Measurements from ENCODE around the gene KDM4B. TPM values are rescaled to one million over a fixed set of nuclear protein-coding genes. Genes with fewer than 3 reads are reported as not detected.
A peak's percentile ranks its signal among the peaks of the same experiment; 100 is the strongest.

Gene KDM4B
- total RNA-seq, 2 experiments from 2014 or later, result 31.2 to 42.3 TPM

DNA sequence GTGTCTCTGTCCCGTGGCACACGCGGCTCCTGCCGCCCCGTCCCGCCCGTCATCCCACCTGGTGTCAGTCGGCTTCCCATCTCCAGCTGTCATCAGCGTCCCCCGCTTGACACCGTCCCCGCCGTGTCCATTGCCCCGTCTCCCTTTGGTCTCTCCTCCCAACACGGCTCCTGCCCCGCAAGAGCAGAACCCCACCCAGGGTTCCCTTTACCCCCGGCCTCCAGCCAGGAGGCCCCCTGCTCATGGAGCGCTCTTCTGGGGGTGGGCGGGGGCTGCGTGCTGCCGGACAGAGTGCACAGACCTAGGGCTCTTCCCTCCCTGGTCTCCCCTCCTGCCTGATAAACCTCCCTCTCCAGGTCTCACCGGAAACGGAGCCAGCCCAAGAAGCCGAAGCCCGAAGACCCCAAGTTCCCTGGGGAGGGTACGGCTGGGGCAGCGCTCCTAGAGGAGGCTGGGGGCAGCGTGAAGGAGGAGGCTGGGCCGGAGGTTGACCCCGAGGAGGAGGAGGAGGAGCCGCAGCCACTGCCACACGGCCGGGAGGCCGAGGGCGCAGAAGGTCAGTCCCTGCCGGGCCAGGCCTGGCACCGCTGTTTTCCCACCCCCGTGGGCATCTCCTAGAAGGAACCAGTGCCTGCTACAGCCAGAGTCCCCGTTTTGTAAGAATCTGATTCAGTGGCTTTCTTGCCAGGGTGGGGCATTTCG lies 150.5 kb downstream of the KDM4B start:
- Mint-ChIP-seq H3K36me3 (no peaks in the 10 kb centered on the region), H3K27me3 (no peaks in the 10 kb centered on the region), H3K9me3 (ENCODE audit: low read depth) (no peaks in the 10 kb centered on the region), H3K4me3 (no peak overlapping the region), H3K27ac (no peak overlapping the region), H3K4me1 (peaks cover 15% of the 10 kb centered on the region)
- CTCF ChIA-PET, result no interaction called here
- DNase-seq (no peak), ATAC-seq (no peak)

DNA sequence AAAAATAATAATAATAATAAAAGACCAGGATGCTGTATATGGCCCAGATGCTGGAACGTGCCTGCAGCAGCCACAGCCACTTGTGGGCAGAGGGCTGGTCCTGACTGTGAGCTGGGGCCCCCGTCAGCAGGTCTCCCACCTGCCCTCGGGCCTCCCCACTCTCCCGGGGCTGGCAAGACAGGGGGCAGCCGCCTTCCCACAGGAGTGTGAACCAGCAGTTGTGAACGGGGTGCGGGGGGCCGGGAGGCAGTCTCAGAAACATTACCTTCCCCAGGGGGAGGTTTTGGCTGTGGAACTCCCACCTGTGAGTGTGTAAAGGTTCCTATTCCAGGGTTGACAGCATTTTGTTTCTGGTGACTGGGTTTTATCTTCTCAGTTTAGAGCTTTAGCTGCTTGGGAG lies 151.4 kb downstream of the KDM4B start:
- no peak overlapping the region for H3K4me3 Mint-ChIP-seq
- no peak overlapping the region for H3K27ac Mint-ChIP-seq
- H3K36me3 Mint-ChIP-seq, result no peaks in the 10 kb centered on the region
- H3K4me1 Mint-ChIP-seq, result peaks cover 15% of the 10 kb centered on the region
- no peaks in the 10 kb centered on the region for H3K9me3 Mint-ChIP-seq (ENCODE audit: low read depth)
- no peak for ATAC-seq
- no peaks in the 10 kb centered on the region for H3K27me3 Mint-ChIP-seq
- DNase-seq, result no peak
- CTCF ChIA-PET, result no interaction called here

DNA sequence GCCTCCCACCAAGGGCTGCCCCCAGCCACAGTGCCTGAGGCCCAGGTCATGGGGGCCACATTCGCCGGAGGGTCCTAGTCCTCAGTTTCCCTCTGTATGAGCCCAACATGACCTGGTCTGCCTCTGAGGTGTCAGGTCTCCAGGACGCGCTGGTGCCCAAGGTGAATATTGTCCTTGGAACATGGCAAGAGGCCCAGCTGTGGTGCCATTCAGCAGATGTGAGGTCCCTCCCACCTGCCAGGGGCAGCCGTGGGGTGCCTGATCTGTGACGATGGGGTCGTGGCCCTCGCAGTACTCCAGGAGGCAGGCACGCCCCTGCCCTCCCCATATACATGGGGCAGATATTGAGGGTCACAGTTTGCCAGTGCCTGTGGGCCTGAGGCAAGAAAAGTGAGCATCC lies 151.9 kb downstream of the KDM4B start:
- no peaks in the 10 kb centered on the region for H3K27me3 Mint-ChIP-seq
- H3K36me3 Mint-ChIP-seq, result no peaks in the 10 kb centered on the region
- peaks cover 16% of the 10 kb centered on the region for H3K4me1 Mint-ChIP-seq
- DNase-seq (no peak), ATAC-seq (no peak)
- CTCF ChIA-PET, result no interaction called here
- no peaks in the 10 kb centered on the region for H3K9me3 Mint-ChIP-seq (ENCODE audit: low read depth)
- no peak overlapping the region for H3K4me3 Mint-ChIP-seq
- H3K27ac Mint-ChIP-seq, result peak overlapping the region; percentile 17

DNA sequence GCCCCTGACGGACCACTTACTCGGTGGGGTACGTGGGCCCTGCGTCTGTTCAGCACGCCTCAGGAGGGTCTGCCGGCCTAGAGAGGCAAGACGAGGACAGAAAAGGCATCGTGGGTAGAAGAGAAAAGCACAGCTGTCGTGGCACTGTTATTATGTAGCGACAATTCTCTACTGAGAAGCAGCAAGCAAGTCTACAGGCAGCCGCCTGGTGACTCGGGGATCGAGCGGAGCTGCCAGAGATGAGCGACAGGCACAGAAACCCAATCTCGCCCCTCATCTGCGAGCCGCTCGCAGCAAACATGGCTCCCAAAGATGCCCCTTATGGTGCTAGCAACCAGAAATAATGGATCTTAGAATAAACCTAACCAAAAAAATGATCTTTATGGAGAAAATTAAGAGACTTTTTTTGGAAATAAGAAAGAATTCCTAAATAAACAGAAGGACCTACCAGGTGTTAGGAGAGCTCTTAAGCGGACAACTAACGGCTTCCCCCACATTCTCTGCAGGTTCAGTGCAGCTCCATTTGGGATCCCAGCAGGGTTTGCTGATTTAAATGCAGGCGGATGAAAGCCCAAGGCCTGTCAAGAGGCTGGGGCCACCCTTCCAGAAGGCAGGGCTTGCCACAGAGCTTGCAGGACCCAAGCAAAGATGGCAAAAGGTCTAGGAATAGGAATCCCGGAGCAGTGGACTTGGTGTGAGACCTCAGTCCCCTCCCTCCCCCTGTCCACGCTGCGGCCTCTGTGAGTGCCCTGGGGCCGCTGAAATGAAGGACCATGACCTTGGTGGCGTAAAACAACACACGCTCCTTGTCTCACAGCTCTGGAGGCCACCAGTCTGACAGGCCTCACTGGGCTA lies 152.6 kb downstream of the KDM4B start:
- Mint-ChIP-seq H3K9me3 (ENCODE audit: low read depth) (no peaks in the 10 kb centered on the region), H3K36me3 (no peaks in the 10 kb centered on the region), H3K4me1 (peaks cover 18% of the 10 kb centered on the region), H3K27me3 (no peaks in the 10 kb centered on the region), H3K27ac (peak overlapping the region; percentile 17), H3K4me3 (no peak overlapping the region)
- DNase-seq, result no peak
- CTCF ChIA-PET, result interaction anchor here (1.3 kb wide), 1 partner anchor 73 kb away, joined by 3 read pairs; no protein-coding TSS in a partner anchor
- ATAC-seq, result no peak

DNA sequence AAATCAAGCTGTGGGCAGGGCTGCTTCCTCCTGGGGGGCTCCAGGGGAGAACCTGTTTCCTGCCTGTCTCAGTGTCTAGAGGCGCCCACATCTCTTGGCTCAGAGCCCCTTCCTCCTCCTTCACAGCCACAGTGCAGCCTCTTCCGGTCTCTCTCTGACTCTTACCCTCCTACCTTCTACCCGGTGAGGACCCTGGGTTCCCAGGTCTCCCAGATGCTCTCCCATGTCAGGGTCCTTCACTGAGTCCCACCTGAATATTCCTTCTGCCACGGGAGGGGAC lies 153.1 kb downstream of the KDM4B start:
- Mint-ChIP-seq H3K27ac (peak overlapping the region; percentile 61), H3K36me3 (no peaks in the 10 kb centered on the region), H3K9me3 (ENCODE audit: low read depth) (no peaks in the 10 kb centered on the region), H3K4me3 (no peak overlapping the region), H3K4me1 (peaks cover 18% of the 10 kb centered on the region), H3K27me3 (no peaks in the 10 kb centered on the region)
- no peak for DNase-seq
- CTCF ChIA-PET, result interaction anchor here (1.3 kb wide), 1 partner anchor 73 kb away, joined by 3 read pairs; no protein-coding TSS in a partner anchor
- no peak for ATAC-seq

DNA sequence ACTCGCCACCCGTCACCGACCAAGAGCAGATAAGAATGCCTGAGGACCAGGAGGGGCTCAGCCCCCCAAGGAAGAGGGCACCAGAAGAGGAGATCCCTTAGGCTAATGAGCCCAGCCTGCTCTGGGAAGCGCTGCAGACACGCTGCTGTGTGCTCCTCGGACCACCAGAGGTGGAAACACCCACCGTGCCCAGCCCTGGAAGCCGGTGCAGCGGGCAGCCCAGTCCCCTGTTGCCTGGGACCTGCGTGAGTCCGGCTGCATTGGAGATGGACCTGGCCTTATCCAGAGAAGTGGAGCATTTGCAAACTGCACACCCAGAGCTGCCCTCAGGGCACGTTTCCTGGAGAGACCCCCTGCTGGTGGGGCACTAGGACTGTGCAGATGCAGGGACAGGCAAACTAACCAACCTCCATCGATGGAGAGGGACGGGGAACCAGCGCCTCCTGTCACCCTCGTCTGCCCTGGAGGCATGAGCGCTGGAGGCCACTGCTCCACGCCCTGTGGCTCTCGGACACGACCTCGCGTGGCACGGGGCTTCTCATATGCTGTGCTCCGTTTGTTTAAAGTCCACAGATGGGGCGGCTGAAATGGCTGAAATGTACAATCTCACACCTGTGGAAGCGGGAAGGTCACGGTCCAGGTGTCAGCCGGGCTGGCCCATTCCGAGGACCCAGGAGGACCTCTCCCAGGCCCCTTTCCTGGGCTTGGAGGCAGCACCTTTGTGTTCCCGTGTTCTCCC lies 153.9 kb downstream of the KDM4B start:
- ATAC-seq (no peak), DNase-seq (no peak)
- H3K27me3 Mint-ChIP-seq, result no peaks in the 10 kb centered on the region
- no peaks in the 10 kb centered on the region for H3K36me3 Mint-ChIP-seq
- H3K4me1 Mint-ChIP-seq, result peaks cover 18% of the 10 kb centered on the region
- CTCF ChIA-PET, result no interaction called here
- H3K9me3 Mint-ChIP-seq (ENCODE audit: low read depth), result no peaks in the 10 kb centered on the region
- no peak overlapping the region for H3K4me3 Mint-ChIP-seq
- H3K27ac Mint-ChIP-seq, result no peak overlapping the region

DNA sequence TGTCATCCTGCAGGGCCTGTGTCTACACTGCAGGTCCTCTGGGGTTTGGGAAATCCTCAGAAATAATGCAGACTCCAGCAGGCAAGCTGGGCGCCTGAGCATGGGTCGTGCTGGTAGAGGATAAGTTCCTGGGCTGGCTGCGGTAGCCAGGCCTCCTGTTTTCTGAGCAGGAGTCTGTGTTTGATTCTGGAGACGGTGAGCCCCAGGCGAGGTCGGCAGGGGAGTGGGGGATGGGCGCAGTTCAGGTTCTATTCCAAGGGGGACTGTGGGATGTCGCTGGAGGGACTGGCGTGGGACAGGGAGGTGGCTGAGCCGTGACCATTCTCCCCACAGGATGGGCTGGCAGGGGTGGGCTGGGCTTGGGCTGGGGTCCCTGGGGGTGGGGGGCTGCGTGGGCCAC lies 154.7 kb downstream of the KDM4B start:
- Mint-ChIP-seq H3K4me1 (peaks cover 18% of the 10 kb centered on the region), H3K36me3 (no peaks in the 10 kb centered on the region), H3K27me3 (no peaks in the 10 kb centered on the region), H3K4me3 (no peak overlapping the region), H3K9me3 (ENCODE audit: low read depth) (no peaks in the 10 kb centered on the region), H3K27ac (no peak overlapping the region)
- CTCF ChIA-PET, result interaction anchor here (1.2 kb wide), 1 partner anchor 46 kb away, joined by 3 read pairs; no protein-coding TSS in a partner anchor
- no peak for DNase-seq
- no peak for ATAC-seq

DNA sequence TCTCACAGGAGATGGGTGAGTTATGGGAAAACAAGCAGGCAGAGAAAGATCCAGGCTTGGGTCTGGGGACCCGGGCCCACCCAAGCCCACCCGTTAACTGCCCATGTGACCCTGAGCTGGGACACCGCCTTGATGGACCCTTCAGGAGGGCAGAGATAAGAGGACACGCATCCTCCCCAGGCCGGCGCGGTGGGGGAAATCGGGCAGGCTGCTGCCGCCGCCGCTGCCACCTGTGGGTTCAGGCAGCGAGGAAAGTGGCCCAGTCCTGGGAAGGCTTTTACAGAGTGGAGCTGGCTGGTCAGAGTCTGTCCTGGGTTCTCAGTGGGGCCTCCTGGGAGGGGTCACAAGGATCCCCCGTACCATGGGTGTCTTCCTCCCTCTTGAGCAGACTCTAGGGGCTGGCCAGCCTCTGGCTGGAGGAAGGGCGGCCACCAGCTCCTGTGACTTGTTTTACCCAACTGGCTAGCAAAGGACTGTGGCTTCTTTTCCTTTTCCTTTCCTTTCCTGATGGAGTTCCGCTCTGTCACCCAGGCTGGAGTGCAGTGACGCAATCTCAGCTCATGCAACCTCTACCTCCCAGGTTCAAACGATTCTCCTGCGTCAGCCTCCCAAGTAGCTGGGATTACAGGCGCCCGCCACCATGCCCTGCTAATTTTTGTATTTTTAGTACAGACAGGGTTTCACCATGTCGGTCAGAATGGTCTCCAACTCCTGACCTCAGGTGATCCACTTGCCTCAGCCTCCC lies 155.4 kb downstream of the KDM4B start:
- H3K9me3 Mint-ChIP-seq (ENCODE audit: low read depth), result no peaks in the 10 kb centered on the region
- CTCF ChIA-PET, result interaction anchor here (1.2 kb wide), 1 partner anchor 47 kb away, joined by 3 read pairs; no protein-coding TSS in a partner anchor
- H3K36me3 Mint-ChIP-seq, result no peaks in the 10 kb centered on the region
- H3K4me3 Mint-ChIP-seq, result no peak overlapping the region
- H3K4me1 Mint-ChIP-seq, result peaks cover 18% of the 10 kb centered on the region
- no peak for DNase-seq
- no peaks in the 10 kb centered on the region for H3K27me3 Mint-ChIP-seq
- H3K27ac Mint-ChIP-seq, result no peak overlapping the region
- ATAC-seq, result no peak

DNA sequence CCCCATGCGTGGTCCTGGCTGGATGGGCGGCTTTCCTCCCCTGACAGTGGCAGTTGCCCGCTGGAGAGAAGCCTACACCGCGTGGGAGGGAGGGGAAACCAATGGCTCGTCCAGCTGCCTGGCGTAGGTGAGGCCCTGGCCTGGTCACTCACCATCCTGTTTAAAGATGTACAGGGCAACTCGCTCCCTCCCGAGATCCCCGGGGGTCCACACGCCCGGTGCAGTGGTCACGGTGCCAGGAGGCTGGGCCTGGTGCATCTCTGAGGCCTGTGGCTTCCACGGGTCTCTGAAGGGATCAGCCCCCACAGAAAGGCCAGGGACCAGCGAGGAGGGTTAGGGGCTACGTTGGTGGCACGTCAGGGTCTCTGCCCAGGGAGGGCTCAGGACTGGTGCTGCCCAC lies 156.5 kb downstream of the KDM4B start:
- Mint-ChIP-seq H3K36me3 (no peaks in the 10 kb centered on the region), H3K4me3 (no peak overlapping the region), H3K27me3 (no peaks in the 10 kb centered on the region), H3K27ac (no peak overlapping the region), H3K4me1 (peaks cover 24% of the 10 kb centered on the region), H3K9me3 (ENCODE audit: low read depth) (no peaks in the 10 kb centered on the region)
- no peak for DNase-seq
- ATAC-seq, result no peak
- CTCF ChIA-PET, result no interaction called here

DNA sequence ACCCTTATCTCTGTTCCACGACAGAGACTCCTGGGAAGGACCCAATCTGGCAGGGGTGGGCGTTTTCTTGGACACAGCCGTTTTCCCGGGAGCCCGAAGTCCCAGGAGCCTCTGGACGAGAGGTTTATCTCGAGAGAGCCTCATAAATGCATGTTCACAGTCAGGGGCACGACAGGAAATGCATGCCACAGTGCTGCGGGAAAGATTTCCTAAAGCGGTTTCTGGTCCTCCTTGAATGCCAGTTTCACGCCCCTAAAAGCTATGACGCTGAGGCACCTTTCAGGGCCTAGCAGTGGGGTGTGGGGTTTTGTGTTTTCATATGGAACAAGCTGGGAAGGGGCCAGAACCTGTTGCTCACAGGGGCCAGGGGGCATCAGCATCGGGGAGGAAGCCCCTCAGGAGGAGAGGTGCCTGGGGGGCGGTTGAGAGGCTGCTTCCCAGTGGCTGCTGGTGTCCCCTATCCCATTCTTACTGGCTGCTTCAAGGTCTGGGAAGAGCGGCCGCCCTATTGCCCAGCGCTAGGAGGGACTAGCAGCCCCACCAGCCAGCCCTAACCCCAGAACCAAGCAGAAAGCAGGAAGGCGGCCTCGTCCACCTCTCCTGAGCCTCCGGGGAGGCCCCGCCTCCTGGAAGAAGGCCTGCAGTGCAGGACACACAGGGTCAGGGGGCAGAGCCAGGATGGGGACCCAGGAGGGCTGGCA lies 157.0 kb downstream of the KDM4B start:
- H3K27ac Mint-ChIP-seq, result no peak overlapping the region
- no peak for DNase-seq
- no peak for ATAC-seq
- H3K36me3 Mint-ChIP-seq, result no peaks in the 10 kb centered on the region
- CTCF ChIA-PET, result no interaction called here
- H3K4me1 Mint-ChIP-seq, result peaks cover 30% of the 10 kb centered on the region
- no peak overlapping the region for H3K4me3 Mint-ChIP-seq
- no peaks in the 10 kb centered on the region for H3K27me3 Mint-ChIP-seq
- no peaks in the 10 kb centered on the region for H3K9me3 Mint-ChIP-seq (ENCODE audit: low read depth)

DNA sequence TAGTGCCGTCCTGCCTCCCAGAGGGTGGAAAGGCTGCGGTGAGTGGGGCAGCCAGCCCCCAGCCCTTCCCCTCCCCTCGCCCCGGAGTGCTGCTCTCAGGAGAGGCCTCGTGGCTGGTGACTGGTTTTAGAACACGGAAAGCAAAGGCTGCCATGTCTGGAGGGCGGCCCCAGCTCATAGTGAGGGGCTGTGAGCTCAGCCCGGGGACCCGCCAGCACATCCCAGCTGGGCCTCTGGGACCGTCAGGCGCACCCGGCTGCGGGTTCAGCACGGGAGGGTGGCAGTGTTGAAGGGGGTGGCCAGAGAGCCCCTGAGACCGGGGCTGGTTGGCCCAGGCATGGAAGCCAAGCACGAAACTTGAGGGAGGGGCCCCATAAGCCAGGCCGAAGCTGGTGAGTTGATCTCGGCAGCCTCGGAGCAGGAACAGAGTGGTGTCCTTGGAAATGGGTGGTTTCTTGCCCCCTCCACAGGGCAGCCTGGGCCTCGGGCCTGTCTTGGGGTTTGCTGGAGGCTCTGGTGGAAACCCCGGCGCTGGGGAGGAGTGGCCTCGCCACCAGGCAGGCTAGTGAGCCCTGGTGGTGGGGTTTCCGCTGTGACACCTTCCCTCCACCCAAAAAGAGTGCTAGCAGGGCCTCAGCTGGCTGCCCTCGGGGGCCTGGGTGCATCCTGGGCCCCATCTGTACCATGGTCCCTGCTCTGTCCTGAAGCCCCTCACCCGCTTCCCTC lies 157.7 kb downstream of the KDM4B start:
- H3K4me3 Mint-ChIP-seq, result no peak overlapping the region
- H3K9me3 Mint-ChIP-seq (ENCODE audit: low read depth), result no peaks in the 10 kb centered on the region
- H3K4me1 Mint-ChIP-seq, result peaks cover 28% of the 10 kb centered on the region
- DNase-seq (no peak), ATAC-seq (no peak)
- no peak overlapping the region for H3K27ac Mint-ChIP-seq
- no peaks in the 10 kb centered on the region for H3K27me3 Mint-ChIP-seq
- CTCF ChIA-PET, result interaction anchor here (0.5 kb wide), 1 partner anchor 1764 kb away, joined by 4 read pairs; no protein-coding TSS in a partner anchor
- H3K36me3 Mint-ChIP-seq, result no peaks in the 10 kb centered on the region

DNA sequence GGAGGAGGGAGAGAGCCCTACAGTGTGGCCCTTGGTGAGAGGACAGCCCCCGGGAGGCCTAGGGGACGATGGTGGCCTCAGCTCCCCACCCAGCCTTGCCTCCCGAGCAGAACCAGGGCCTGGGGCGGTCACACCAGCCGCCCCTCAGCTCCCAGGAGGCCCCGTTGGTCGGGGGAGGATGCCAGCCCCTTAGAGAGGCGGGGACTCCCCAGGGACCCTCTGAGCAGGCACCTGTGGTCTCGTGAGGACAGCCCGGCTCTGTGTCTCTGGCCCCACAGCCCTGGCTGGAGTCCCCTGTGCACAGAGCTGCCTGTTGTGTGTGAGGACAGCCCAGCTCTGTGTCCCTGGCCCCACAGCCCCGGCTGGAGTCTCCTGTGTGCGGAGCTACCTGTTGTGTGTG lies 158.8 kb downstream of the KDM4B start:
- Mint-ChIP-seq H3K27ac (no peak overlapping the region), H3K4me1 (peaks cover 24% of the 10 kb centered on the region), H3K9me3 (ENCODE audit: low read depth) (no peaks in the 10 kb centered on the region), H3K27me3 (no peaks in the 10 kb centered on the region), H3K4me3 (no peak overlapping the region), H3K36me3 (no peaks in the 10 kb centered on the region)
- DNase-seq (no peak), ATAC-seq (no peak)
- CTCF ChIA-PET, result no interaction called here

All from activated CD8-positive, alpha-beta memory T cell treated with anti-CD3 and anti-CD28 coated beads, Interleukin-2, amount 10 ng/mL, durations not matched to agents 7 days and 5 days (primary cell).